H9 (cell line): ENCODE data around the gene DEGS2. TPM values are rescaled to one million over a fixed set of nuclear protein-coding genes. Genes with fewer than 3 reads are reported as not detected.

Experiments
- DNase-seq: peaks from one replicate; pipeline ENCODE4 v3.0.0-alpha.2; 2017
- H2AFZ ChIP-seq: one replicate; pipeline ENCODE4 v1.6.1; 2013; ENCODE audit warnings: mild to moderate bottlenecking, low read length, control low read depth, moderate library complexity
- H2AK5ac ChIP-seq: 2 replicates; pipeline ENCODE4 v1.6.1; 2013; ENCODE audit warnings: low read length, control low read depth, mixed read lengths; ENCODE audit not compliant: insufficient read length
- H2BK120ac ChIP-seq: one replicate; pipeline ENCODE4 v1.6.1; 2013; ENCODE audit warnings: low read depth, mild to moderate bottlenecking, low read length, control low read depth, inconsistent platforms; ENCODE audit not compliant: poor library complexity, severe bottlenecking
- H2BK12ac ChIP-seq: 2 replicates; pipeline ENCODE4 v1.6.1; 2013; ENCODE audit warnings: low read length, control low read depth, mixed read lengths, low read depth; ENCODE audit not compliant: insufficient read length
- H2BK15ac ChIP-seq: 2 replicates; pipeline ENCODE4 v1.6.1; 2013; ENCODE audit warnings: low read depth, low read length, control low read depth
- H2BK20ac ChIP-seq: one replicate; pipeline ENCODE4 v1.6.1; 2013; ENCODE audit warnings: low read depth, mild to moderate bottlenecking, low read length, control low read depth, inconsistent platforms; ENCODE audit not compliant: poor library complexity, severe bottlenecking
- H2BK5ac ChIP-seq: 2 replicates; pipeline ENCODE4 v1.6.1; 2013; ENCODE audit warnings: low read length, control low read depth, mixed read lengths; ENCODE audit not compliant: insufficient read length
- H3K14ac ChIP-seq: 2 replicates; pipeline ENCODE4 v1.6.1; 2013; ENCODE audit warnings: low read length, control low read depth; ENCODE audit not compliant: insufficient read depth
- H3K18ac ChIP-seq: 2 replicates; pipeline ENCODE4 v1.6.1; 2013; ENCODE audit warnings: low read depth, mild to moderate bottlenecking, mixed read lengths, low read length, control low read depth; ENCODE audit not compliant: insufficient read length
- H3K23ac ChIP-seq: 2 replicates; pipeline ENCODE4 v1.6.1; 2013; ENCODE audit warnings: low read length, control low read depth, mixed read lengths, low read depth; ENCODE audit not compliant: insufficient read length
- H3K23me2 ChIP-seq: 2 replicates; pipeline ENCODE4 v1.6.1; 2013; ENCODE audit warnings: low read depth, mild to moderate bottlenecking, mixed read lengths, low read length, control low read depth; ENCODE audit not compliant: insufficient read length, poor library complexity, severe bottlenecking
- H3K27ac ChIP-seq: 2 replicates; pipeline ENCODE4 v1.5.1; 2013; ENCODE audit warnings: low read length, control low read depth, mixed read lengths, low read depth; ENCODE audit not compliant: insufficient read length
- H3K27me3 ChIP-seq: 2 replicates; pipeline ENCODE4 v1.6.1; 2013; ENCODE audit warnings: low read length, control low read depth, inconsistent platforms; ENCODE audit not compliant: insufficient read depth
- H3K4ac ChIP-seq: 2 replicates; pipeline ENCODE4 v1.6.1; 2013; ENCODE audit warnings: low read depth, mild to moderate bottlenecking, control low read depth, inconsistent platforms, low read length, moderate library complexity
- H3K4me1 ChIP-seq: 2 replicates; pipeline ENCODE4 v1.6.1; 2013; ENCODE audit warnings: low read length, control low read depth, inconsistent platforms; ENCODE audit not compliant: insufficient read depth
- H3K4me2 ChIP-seq: 2 replicates; pipeline ENCODE4 v1.6.1; 2013; ENCODE audit warnings: low read length, control low read depth, mixed read lengths; ENCODE audit not compliant: insufficient read length, insufficient read depth
- H3K56ac ChIP-seq: 2 replicates; pipeline ENCODE4 v1.6.1; 2013; ENCODE audit warnings: low read depth, mild to moderate bottlenecking, mixed read lengths, low read length, control low read depth; ENCODE audit not compliant: insufficient read length
- H3K79me1 ChIP-seq: 2 replicates; pipeline ENCODE4 v1.6.1; 2013; ENCODE audit warnings: low read depth, mild to moderate bottlenecking, moderate library complexity, low read length, control low read depth, inconsistent platforms; ENCODE audit not compliant: insufficient read depth, poor library complexity, severe bottlenecking
- H3K79me2 ChIP-seq: 2 replicates; pipeline ENCODE4 v1.6.1; 2013; ENCODE audit warnings: low read length, control low read depth, inconsistent platforms; ENCODE audit not compliant: insufficient read depth
- H3K9ac ChIP-seq: 2 replicates; pipeline ENCODE4 v1.6.1; 2013; ENCODE audit warnings: low read length, control low read depth, mixed read lengths; ENCODE audit not compliant: insufficient read length; ENCODE audit errors: extremely low read depth
- H3K9me3 ChIP-seq: one replicate; pipeline ENCODE4 v1.6.1; 2013; ENCODE audit warnings: low read depth, low read length, inconsistent platforms; ENCODE audit not compliant: control insufficient read depth
- H3T11ph ChIP-seq: one replicate; pipeline ENCODE4 v1.6.1; 2013; ENCODE audit warnings: mild to moderate bottlenecking, low read length, control low read depth, inconsistent platforms
- H4K20me1 ChIP-seq: one replicate; pipeline ENCODE4 v1.6.1; 2013; ENCODE audit not compliant: control insufficient read depth, insufficient read length, insufficient read depth
- H4K5ac ChIP-seq: 2 replicates; pipeline ENCODE4 v1.6.1; 2013; ENCODE audit warnings: low read depth, mild to moderate bottlenecking, mixed read lengths, low read length, control low read depth; ENCODE audit not compliant: insufficient read length
- H4K8ac ChIP-seq: replicated peaks from 2 replicates; pipeline ENCODE4 v1.6.1; 2013; ENCODE audit warnings: low read length, control low read depth, mixed read lengths, low read depth; ENCODE audit not compliant: insufficient read length
- H4K91ac ChIP-seq: 2 replicates; pipeline ENCODE4 v1.6.1; 2013; ENCODE audit warnings: low read depth, mild to moderate bottlenecking, moderate library complexity, mixed read lengths, low read length, control low read depth; ENCODE audit not compliant: insufficient read length
- H3K27ac Mint-ChIP-seq, 3 experiments: 2 replicates in 2 of 3; 3 replicates in 1 of 3; pipeline ENCODE4 v1.8.0; 2020 to 2021; ENCODE audit warnings: mixed read lengths in 3 of 3, mild to moderate bottlenecking in 1 of 3, moderate library complexity in 1 of 3
- H3K27me3 Mint-ChIP-seq: 2 replicates; pipeline ENCODE4 v1.8.0; 2021; ENCODE audit warnings: low read depth, mild to moderate bottlenecking, moderate library complexity, mixed read lengths
- H3K36me3 Mint-ChIP-seq, 3 experiments: 2 replicates in 2 of 3; 3 replicates in 1 of 3; pipeline ENCODE4 v1.8.0; 2020 to 2021; ENCODE audit warnings: low read depth in 3 of 3, mixed read lengths in 3 of 3; ENCODE audit not compliant: insufficient read depth in 1 of 3
- H3K4me1 Mint-ChIP-seq, 2 experiments: 2 replicates each; pipeline ENCODE4 v1.8.0; 2020; ENCODE audit warnings: mixed read lengths in 2 of 2
- H3K4me3 Mint-ChIP-seq, 2 experiments: 2 replicates in 1 of 2; 3 replicates in 1 of 2; pipeline ENCODE4 v1.8.0; 2020 to 2021; ENCODE audit warnings: mild to moderate bottlenecking in 2 of 2, mixed read lengths in 2 of 2, moderate library complexity in 1 of 2
- H3K9me3 Mint-ChIP-seq, 2 experiments: 2 replicates in 1 of 2; 3 replicates in 1 of 2; pipeline ENCODE4 v1.8.0; 2020; ENCODE audit warnings: mild to moderate bottlenecking in 2 of 2, mixed read lengths in 2 of 2, moderate library complexity in 1 of 2
- WGBS: extraction: QIAGEN DNeasy Blood & Tissue Kit; methylation state at CpG from one replicate; pipeline ENCODE4 v1.1.7; 2013; ENCODE audit warnings: missing lambda C conversion rate, low lambda C conversion rate, mixed read lengths; ENCODE audit not compliant: insufficient read length; ENCODE audit errors: extremely low coverage; 5-methylcytosine and 5-hydroxymethylcytosine counted together
- total RNA-seq: library from RNA; stranded (reverse); gene quantifications from 2 replicates; pipeline ENCODE4 v1.2.1, GENCODE V29; 2021
- TF ChIP-seq, protein P1 (sequence below): fragments of 200-600 bp; sonication (generic); conservative IDR thresholded peaks from 3 replicates; pipeline ENCODE4 v1.8.0; 2021; ENCODE audit warnings: antibody characterized with exemption, mild to moderate bottlenecking

Gene DEGS2
- total RNA-seq, 1 experiment from 2014 or later, result 0.72 TPM

DNA sequence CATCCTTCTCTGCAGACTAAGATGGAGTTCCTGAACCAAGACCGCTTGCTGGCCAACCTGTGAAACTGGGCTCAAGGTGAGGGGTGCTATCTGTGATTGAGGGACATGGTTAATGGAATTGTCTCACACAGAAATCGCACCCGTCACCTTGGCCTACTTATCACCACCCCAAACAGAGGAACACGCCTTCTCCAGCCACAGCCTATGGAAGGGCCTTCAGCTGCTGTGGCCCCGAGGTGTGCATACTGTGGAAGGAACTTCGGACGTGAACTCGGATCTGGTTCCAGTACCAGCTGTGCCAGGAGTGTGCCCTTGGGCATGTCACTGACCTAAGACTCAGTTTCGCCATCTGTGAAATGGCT is 49.9 kb downstream of the DEGS2 start:
- Histone ChIP-seq H4K91ac (no peak overlapping the region), H3K79me2 (no peaks in the 10 kb centered on the region), H2BK12ac (no peak overlapping the region), H3T11ph (no peak overlapping the region), H4K20me1 (no peaks in the 10 kb centered on the region), H3K56ac (no peak overlapping the region), H3K14ac (no peak overlapping the region; the same call in 1 of the 2 replicates), H2AFZ (no peak overlapping the region), H3K18ac (no peak overlapping the region), H2BK15ac (no peak overlapping the region), H3K23me2 (no peaks in the 10 kb centered on the region), H3K23ac (no peak overlapping the region), H3K9me3 (no peaks in the 10 kb centered on the region), H3K4me1 (no peaks in the 10 kb centered on the region), H3K27me3 (no peaks in the 10 kb centered on the region), H4K8ac (no peak overlapping the region), H3K4ac (no peak overlapping the region), H3K9ac (no peak overlapping the region), H3K79me1 (no peaks in the 10 kb centered on the region), H4K5ac (no peak overlapping the region), H2BK120ac (no peak overlapping the region), H2BK5ac (no peak overlapping the region), H2AK5ac (no peak overlapping the region), H3K4me2 (no peak overlapping the region), H2BK20ac (no peak overlapping the region), H3K27ac (no peak overlapping the region)
- Mint-ChIP-seq H3K9me3 (no peaks in the 10 kb centered on the region), H3K4me3 (no peak overlapping the region), H3K4me1 (peaks cover 17 to 21% of the 10 kb centered on the region in 2 experiments), H3K36me3 (no peaks in the 10 kb centered on the region; a peak in 1 of 7 replicates), H3K27me3 (no peaks in the 10 kb centered on the region), H3K27ac (peak overlapping the region in 1 of 3 experiments; percentile 86; a peak in 2 of 7 replicates)
- WGBS, result no CpG with 5 or more reads among the region's 9 CpGs
- TF ChIP-seq, protein P1, sequence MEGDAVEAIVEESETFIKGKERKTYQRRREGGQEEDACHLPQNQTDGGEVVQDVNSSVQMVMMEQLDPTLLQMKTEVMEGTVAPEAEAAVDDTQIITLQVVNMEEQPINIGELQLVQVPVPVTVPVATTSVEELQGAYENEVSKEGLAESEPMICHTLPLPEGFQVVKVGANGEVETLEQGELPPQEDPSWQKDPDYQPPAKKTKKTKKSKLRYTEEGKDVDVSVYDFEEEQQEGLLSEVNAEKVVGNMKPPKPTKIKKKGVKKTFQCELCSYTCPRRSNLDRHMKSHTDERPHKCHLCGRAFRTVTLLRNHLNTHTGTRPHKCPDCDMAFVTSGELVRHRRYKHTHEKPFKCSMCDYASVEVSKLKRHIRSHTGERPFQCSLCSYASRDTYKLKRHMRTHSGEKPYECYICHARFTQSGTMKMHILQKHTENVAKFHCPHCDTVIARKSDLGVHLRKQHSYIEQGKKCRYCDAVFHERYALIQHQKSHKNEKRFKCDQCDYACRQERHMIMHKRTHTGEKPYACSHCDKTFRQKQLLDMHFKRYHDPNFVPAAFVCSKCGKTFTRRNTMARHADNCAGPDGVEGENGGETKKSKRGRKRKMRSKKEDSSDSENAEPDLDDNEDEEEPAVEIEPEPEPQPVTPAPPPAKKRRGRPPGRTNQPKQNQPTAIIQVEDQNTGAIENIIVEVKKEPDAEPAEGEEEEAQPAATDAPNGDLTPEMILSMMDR, result no peak
- DNase-seq, result no peak
